ENCODE data around the gene CARD6.
"Not testable (repeated sequence)": the region's sequence is repeated elsewhere in the genome, so short reads cannot be mapped to it uniquely, and the experiment has no call there.

The CARD6 gene

DNA sequence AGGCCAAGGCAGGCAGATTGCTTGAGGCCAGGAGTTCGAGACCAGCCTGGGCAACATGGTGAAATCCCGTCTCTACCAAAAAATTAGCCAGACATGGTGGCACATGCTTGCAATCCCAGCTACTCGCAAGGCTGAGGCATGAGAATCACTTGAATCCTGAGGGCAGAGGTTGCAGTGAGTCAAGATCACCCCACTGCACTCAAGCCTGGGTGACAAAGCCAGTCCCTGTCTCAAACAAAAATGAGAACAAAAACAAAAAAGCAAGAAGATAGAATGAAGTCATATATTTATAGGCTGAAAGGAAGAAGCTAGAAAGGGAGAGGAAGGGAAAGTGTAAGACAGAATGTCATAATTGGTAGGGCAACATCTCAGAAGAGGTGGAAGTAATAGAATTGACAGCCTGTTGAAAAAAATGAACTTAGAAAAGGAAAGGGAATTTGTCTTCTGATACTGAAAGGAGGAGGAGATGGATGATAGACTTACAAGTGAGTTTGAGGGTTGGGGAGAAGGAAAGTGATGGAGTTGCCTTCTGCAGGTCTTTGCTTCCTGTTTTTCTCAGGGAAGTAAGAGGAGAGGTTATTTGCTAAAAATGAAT lies 32.2 kb downstream of the CARD6 start:
- no peak for DNase-seq

DNA sequence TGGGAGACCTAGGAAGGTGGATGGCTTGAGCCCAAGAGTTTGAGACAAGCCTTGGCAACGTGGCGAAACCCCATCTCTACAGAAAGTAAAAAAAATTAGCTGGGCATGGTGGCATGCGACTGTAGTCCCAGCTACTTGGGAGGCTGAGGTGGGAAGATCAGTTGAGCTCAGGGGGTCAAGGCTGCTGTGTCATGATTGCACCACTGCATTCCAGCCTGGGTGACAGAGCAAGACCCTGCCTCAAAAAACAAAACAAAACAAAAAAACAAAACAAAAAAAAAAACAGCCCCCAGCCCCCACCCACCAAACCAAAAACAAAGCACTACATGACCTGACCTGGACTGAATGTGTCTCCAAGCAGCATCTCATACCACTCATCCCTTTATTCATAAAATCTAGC lies 34.8 kb downstream of the CARD6 start:
- no peak for DNase-seq

DNA sequence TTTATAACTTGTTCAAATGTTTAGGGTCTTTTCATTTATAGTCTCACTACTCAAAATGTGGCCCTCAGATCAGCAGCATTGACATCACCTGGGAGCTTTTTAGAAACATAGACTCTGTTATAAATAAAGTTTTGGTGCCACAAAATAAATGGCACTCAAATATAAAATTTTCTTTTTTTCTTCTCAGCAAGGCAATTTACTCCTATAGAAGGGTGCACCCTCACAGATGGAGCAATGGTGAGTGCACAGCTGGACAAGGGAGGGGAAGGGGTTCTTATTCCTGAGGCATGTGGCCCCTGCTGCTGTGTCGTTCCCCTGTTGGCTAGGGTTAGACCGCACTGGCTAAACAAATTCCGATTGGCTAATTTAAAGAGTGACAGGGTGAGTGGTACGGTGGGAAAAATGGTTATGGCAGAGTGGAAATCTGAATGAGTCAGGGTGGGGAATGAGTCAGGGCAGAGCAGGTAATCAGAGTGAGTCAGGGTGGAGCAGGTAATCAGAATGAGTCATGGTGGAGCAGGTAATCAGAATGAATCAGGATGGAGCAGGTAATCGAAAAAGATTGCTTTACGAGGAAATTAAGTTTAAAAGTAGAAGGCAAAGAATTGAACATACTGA lies 36.3 kb downstream of the CARD6 start:
- no peak for DNase-seq

DNA sequence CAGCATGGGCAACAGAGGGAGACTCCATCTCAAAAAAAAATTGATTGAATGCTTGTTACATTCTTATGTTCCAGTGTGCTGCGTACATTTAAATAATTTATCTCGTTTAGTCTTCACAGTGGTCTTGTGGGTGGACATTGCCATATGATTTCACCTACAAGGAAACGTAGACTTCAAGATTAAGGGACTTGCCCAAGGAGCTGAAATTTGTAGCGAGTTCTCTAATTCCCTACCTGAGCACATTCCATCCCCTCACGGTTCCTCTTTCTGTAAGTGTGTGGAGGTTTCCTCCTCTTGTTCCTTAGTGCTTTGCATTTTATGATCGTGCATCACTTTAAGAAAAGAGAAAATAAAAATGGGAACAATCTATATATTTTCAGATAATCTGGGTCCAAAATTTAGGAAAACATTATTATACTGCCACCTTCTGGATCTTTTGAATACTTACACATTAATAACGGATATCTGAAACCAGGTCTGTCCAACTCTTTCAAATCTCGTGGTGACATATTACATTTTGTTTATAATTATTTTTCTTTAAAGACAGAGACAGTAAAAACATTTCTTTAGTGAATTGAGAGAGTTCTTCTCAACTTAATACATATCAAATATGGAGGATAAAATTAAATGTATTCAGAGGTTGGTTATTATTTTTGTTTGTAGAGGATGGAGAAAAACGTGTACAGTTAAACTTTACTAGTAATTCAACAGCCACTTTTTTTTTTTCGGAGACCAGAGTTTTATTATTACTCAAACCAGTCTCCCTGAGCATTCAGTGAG lies 38.2 kb downstream of the CARD6 start:
- no peak for DNase-seq

DNA sequence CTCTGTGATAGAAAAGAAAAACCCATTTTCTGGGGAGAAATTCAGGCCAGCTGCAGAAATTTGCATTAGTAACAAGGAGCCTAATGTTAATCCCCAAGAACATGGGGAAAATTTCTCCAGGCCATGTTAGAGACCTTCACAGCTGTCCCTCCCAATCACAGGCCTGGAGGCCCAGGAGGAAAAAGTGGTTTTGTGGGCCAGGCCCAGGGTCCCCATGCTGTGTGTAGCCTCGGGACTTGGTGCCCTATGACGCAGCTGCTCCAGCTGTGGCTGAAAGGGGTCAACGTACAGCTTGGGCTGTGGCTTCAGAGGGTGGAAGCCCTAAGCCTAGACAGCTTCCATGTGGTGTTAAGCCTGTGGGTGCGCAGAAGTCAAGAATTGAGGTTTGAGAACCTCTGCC lies 41.1 kb downstream of the CARD6 start:
- no peak for DNase-seq

DNA sequence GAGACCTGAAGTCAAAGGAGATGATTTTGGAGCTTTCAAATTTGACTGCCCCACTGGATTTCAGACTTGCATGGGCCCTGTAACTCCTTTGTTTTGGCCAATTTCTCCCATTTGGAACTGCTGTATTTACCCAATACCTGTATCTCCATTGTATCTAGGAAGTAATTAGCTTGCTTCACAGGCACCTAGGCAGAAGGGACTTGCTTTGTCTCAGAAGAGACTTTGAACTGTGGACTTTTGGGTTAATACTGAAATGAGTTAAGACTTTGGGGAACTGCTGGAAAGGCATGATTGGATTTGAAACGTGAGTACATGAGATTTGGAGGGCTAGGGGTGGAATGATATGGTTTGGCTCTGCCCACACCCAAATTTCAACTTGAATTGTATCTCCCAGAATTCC lies 41.9 kb downstream of the CARD6 start:
- not testable (repeated sequence) for DNase-seq

DNA sequence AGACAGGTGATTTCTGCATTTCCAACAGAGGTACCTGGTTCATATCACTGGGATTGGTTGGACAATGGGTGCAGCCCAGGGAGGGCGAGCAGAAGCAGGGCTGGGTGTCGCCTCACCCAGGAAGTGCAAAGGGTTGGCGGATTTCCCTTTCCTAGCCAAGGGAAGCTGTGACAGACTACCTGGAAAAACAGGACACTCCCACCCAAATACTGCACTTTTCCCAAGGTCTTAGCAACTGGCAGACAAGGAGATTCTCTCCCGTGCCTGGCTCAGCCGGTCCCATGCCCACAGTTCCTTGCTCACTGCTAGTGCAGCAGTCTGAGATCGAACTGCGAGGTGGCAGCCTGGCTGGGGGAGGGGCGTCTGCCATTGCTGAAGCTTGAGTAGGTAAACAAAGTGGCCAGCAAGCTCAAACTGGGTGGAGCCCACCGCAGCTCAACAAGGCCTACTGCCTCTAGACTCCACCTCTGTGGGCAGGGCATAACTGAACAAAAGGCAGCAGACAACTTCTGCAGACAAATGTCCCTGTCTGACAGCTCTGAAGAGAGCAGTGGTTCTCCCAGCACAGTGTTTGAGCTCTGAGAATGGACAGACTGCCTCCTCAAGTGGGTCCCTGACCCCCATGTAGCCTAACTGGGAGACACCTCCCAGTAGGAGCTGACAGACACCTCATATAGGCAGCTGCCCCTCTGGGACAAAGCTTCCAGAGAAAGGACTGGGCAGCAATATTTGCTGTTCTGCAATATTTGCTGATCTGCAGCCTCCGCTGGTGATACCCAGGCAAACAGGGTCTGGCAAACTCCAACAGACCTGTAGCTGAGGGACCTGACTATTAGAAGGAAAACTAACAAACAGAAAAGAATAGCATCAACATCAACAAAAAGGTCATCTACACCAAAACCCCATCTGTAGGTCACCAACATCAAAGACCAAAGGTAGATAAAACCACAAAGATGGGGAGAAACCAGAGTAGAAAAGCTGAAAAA lies 54.6 kb downstream of the CARD6 start:
- not testable (repeated sequence) for DNase-seq

DNA sequence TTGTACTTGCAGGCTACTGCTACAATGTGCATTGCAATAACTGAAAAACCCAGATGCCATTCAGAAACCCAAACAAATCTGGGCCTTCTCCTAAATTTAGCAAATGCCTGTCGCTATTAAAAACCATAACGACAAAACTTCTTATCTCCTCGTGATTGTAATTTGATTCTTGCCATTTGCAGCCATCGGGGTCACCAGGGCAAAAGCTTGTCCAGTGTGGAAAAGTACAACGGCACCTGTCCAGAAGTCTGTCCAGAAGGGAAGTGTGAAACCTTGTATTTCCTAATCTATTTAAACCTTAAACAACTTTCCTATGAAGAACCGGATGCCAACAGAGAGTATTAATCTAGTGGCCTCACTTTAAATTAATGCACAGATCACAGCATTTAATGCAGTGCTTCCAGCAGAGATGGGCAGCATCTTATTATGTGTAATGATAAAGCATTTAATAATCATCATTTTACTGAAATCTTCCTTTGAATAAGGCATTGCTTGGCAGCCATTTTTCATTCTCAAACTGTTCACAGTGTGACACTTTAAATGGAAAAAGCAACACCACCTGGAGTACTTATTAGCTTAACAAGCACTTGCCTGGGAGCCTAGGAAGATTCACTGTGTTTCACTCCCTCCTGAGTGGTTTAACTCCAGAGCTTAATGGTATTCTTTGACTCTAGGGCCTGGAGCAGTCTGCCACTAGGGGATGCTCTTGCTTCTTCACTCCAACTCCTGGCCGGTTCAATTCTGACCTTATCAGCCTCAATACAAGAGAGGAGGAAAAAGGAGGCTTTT lies 63.2 kb downstream of the CARD6 start:
- no peak for DNase-seq

DNA sequence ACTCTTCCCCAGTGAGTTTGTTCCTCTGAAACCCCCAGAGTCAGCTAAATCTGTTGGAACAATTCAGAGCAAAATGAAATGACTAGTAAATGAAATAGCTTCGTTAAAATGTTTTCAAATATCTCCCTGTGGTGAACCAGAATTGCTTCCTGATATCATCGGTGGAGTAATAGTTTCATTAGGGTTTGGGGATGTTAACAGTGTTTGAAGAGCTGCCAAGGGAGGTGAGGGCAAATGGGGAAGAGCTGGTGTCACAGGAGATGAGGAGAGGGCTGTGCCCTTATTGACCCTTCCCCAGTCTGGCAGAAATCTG lies 63.8 kb downstream of the CARD6 start:
- DNase-seq = no peak

DNA sequence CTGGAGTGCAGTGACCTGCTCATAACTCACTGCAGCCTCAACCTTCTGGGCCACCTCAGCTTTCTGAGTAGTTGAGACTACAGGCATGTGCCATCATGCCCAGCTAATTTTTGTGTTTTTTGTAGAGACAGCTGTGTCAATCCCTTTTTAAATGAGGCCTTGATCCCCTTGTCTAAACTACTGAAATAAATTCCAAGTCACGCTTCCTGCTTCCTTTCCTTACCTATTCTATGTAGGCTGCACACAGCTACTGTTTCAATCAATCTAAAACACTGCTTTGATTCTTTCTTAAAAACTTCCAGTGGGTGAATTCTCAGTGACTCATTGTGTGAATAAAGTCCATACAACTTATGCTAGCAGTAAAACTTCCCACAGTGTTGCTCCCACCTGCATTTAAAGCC lies 65.2 kb downstream of the CARD6 start:
- no peak for DNase-seq

DNA sequence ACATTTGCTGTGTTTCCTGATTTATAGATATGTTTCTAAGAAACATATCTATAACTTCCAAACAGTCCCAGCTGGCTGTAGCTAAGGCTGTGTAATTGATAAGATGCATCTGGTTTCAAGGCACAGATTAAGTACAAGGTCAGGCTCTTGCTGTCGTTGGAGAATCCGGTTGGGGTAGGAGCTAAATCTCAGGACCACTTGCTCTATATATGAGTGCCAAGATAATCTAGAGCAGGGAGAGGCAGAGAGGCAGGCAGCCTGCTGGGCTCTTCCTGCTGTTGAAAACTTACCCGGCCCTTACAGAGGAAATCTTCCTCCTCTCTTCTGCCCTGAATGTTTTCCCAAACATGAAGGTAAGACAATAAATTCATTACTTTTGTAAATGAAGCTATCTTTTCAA lies 68.1 kb downstream of the CARD6 start, which contains the start of gene C7:
Gene C7 (plus strand): TSS at position 234 of the 400 bp plus-strand sequence. CDS start 114 bp downstream, at position 348.
- no peak for DNase-seq

DNA sequence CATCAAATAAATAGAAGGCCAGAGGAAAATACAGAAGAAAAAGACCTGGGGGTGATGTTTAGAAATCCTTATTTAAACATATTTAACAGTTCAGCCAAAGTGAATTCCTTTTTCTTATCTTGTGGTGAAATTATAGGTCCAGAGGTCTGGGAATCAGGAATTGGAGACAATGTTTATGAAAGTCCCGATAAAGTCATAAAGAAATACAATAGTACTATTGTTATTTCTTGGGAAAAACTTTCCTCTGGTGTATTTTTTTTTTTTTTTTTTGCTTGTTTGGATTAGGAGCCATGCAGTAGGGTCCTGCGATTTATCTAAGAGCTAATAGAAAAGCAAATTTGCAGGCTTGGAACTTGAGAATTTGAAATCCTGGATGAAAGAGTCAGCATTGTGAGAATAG lies 68.6 kb downstream of the CARD6 start:
- DNase-seq = no peak
